ENCODE results near the gene HEATR9. TPM values are rescaled to one million over a fixed set of nuclear protein-coding genes. Genes with fewer than 3 reads are reported as not detected.

The HEATR9 gene
- total and polyA plus RNA-seq, 2 of the 13 experiments (the other 11 are each of a cell fraction or from before 2014, with no cell fraction given) = not detected

DNA sequence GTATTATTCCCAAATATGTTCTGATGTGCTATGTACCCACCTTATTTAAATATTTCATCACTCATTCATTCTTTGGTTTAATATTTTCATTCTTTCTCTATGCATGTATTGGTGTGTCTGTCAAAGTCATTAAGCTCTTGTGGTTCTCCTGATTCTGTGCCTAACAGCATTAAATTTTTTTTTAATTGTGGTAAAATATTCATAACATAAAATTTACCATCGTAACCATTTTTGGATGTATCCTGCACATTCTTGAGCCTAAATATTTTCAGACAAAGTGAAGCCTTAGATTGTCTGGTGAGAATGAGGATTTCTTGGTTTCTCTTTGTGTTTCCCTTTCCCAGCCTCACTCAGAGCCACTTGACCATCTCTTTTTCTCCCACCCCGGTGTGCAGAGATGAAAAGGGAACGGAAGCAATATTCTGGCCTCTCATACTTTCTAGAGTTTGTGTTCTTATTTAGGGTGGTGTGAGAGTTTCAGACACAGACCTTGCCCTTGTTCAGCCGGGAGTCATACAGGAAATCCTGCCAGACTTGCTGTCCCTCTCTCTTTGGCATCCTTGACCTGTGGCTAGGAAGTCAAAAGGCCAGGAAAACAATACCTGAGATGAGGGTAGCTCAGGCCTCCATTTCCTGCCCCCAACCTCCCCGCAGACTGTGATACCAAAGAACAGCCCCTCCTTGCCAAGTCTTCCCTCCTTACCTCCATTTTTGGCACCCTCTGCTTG is 6.5 kb upstream of the HEATR9 start (continued):
- TF ChIP-seq THYN1 (CRISPR knock-in tag; IDR thresholded peaks at IDR 0.05; ENCODE audit: borderline replicate concordance, low read depth) = no peak
- TF ChIP-seq ZNF441 (CRISPR knock-in tag; IDR thresholded peaks at IDR 0.05; ENCODE audit: borderline replicate concordance) = peak; percentile 42; the same call in 1 of the 2 replicates
- TF ChIP-seq KAT7 (CRISPR knock-in tag; IDR thresholded peaks at IDR 0.05; ENCODE audit: borderline replicate concordance) = no peak
- TF ChIP-seq FOXO1 (CRISPR knock-in tag; IDR thresholded peaks at IDR 0.05) = peak; percentile 58; the same call in 1 of the 2 replicates
- no peak for TF ChIP-seq ZMYM2 (CRISPR knock-in tag; IDR thresholded peaks at IDR 0.05)
- TF ChIP-seq, protein P1, sequence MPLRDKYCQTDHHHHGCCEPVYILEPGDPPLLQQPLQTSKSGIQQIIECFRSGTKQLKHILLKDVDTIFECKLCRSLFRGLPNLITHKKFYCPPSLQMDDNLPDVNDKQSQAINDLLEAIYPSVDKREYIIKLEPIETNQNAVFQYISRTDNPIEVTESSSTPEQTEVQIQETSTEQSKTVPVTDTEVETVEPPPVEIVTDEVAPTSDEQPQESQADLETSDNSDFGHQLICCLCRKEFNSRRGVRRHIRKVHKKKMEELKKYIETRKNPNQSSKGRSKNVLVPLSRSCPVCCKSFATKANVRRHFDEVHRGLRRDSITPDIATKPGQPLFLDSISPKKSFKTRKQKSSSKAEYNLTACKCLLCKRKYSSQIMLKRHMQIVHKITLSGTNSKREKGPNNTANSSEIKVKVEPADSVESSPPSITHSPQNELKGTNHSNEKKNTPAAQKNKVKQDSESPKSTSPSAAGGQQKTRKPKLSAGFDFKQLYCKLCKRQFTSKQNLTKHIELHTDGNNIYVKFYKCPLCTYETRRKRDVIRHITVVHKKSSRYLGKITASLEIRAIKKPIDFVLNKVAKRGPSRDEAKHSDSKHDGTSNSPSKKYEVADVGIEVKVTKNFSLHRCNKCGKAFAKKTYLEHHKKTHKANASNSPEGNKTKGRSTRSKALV (CRISPR knock-in tag; IDR thresholded peaks at IDR 0.05) = no peak
- TF ChIP-seq ZNF737 (CRISPR knock-in tag; IDR thresholded peaks at IDR 0.05; ENCODE audit: borderline replicate concordance) = no peak
- TF ChIP-seq, protein P2, sequence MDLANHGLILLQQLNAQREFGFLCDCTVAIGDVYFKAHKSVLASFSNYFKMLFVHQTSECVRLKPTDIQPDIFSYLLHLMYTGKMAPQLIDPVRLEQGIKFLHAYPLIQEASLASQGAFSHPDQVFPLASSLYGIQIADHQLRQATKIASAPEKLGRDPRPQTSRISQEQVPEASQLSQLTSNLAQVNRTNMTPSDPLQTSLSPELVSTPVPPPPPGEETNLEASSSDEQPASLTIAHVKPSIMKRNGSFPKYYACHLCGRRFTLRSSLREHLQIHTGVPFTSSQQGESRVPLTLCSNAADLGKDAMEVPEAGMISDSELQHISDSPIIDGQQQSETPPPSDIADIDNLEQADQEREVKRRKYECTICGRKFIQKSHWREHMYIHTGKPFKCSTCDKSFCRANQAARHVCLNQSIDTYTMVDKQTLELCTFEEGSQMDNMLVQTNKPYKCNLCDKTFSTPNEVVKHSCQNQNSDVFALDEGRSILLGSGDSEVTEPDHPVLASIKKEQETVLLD (CRISPR knock-in tag; IDR thresholded peaks at IDR 0.05; ENCODE audit: low read depth) = no peak
- TF ChIP-seq HNF4A (CRISPR knock-in tag; IDR thresholded peaks at IDR 0.05) = peak; percentile 26
- TF ChIP-seq, protein P3, sequence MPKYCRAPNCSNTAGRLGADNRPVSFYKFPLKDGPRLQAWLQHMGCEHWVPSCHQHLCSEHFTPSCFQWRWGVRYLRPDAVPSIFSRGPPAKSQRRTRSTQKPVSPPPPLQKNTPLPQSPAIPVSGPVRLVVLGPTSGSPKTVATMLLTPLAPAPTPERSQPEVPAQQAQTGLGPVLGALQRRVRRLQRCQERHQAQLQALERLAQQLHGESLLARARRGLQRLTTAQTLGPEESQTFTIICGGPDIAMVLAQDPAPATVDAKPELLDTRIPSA (CRISPR knock-in tag; IDR thresholded peaks at IDR 0.05; ENCODE audit: borderline replicate concordance) = no peak
- peak; percentile 55 for TF ChIP-seq RXRB (CRISPR knock-in tag; IDR thresholded peaks at IDR 0.05; ENCODE audit: borderline replicate concordance)
- TF ChIP-seq ZNF530 (CRISPR knock-in tag; IDR thresholded peaks at IDR 0.05; ENCODE audit: low read depth) = no peak
- TF ChIP-seq BRD4 (CRISPR knock-in tag; IDR thresholded peaks at IDR 0.05) = no peak
- no peak for TF ChIP-seq GTF2F1 (IDR thresholded peaks at IDR 0.05; ENCODE audit: low read length)
- no peak for TF ChIP-seq ZNF569 (CRISPR knock-in tag; IDR thresholded peaks at IDR 0.05; ENCODE audit: borderline replicate concordance)
- TF ChIP-seq ZNF124 (CRISPR knock-in tag; IDR thresholded peaks at IDR 0.05) = no peak
- no peak for TF ChIP-seq REXO4 (CRISPR knock-in tag; IDR thresholded peaks at IDR 0.05; ENCODE audit: borderline replicate concordance)
- TF ChIP-seq, protein P4, sequence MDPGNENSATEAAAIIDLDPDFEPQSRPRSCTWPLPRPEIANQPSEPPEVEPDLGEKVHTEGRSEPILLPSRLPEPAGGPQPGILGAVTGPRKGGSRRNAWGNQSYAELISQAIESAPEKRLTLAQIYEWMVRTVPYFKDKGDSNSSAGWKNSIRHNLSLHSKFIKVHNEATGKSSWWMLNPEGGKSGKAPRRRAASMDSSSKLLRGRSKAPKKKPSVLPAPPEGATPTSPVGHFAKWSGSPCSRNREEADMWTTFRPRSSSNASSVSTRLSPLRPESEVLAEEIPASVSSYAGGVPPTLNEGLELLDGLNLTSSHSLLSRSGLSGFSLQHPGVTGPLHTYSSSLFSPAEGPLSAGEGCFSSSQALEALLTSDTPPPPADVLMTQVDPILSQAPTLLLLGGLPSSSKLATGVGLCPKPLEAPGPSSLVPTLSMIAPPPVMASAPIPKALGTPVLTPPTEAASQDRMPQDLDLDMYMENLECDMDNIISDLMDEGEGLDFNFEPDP (CRISPR knock-in tag; conservative IDR thresholded peaks at IDR 0.05) = no peak
- TF ChIP-seq ZNF382 (CRISPR knock-in tag; IDR thresholded peaks at IDR 0.05; ENCODE audit: borderline replicate concordance) = no peak
- no peak for TF ChIP-seq GABPA (IDR thresholded peaks at IDR 0.05; ENCODE audit: low read depth, low read length)
- TF ChIP-seq GABPA (CRISPR knock-in tag; IDR thresholded peaks at IDR 0.05; ENCODE audit: low read depth) = peak; percentile 52; the same call in 1 of the 2 replicates
- no peak for TF ChIP-seq ZNF563 (CRISPR knock-in tag; IDR thresholded peaks at IDR 0.05)
- TF ChIP-seq ZSCAN29 (CRISPR knock-in tag; conservative IDR thresholded peaks at IDR 0.05) = no peak
- TF ChIP-seq, protein P5, sequence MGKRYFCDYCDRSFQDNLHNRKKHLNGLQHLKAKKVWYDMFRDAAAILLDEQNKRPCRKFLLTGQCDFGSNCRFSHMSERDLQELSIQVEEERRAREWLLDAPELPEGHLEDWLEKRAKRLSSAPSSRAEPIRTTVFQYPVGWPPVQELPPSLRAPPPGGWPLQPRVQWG (CRISPR knock-in tag; IDR thresholded peaks at IDR 0.05; ENCODE audit: borderline replicate concordance, low read depth) = no peak

Data from HepG2 (cell line).